HepG2 (cell line): ENCODE results near the gene TPPP3. TPM values are rescaled to one million over a fixed set of nuclear protein-coding genes. Genes with fewer than 3 reads are reported as not detected.

Experiments used
- AKAP8 ChIP-seq: sonication (generic); formaldehyde crosslinking; IDR thresholded peaks from 2 replicates; pipeline ENCODE4 v1.5.1; 2020; ENCODE audit warnings: mild to moderate bottlenecking, missing genetic modification reagents
- GATAD2A ChIP-seq: IDR thresholded peaks from 2 replicates; pipeline ENCODE4 v1.6.1; 2016
- HCFC1 ChIP-seq: fragments of 150-350 bp; IDR thresholded peaks from 2 replicates; pipeline ENCODE4 v1.6.1; 2014; ENCODE audit warnings: low read depth, low read length
- ISL2 ChIP-seq: sonication (generic); formaldehyde crosslinking; IDR thresholded peaks from 2 replicates; pipeline ENCODE4 v1.5.0; 2020; ENCODE audit warnings: missing genetic modification reagents
- SALL1 ChIP-seq: sonication (generic); formaldehyde crosslinking; IDR thresholded peaks from 2 replicates; pipeline ENCODE4 v1.8.0; 2022; ENCODE audit warnings: mild to moderate bottlenecking, missing genetic modification reagents
- SOX5 ChIP-seq: IDR thresholded peaks from 2 replicates; pipeline ENCODE4 v1.6.1; 2016; ENCODE audit warnings: borderline replicate concordance
- TEAD3 ChIP-seq: optimal IDR thresholded peaks from 2 replicates; pipeline ENCODE3; 2016; ENCODE audit warnings: borderline replicate concordance
- ZKSCAN8 ChIP-seq: IDR thresholded peaks from 2 replicates; pipeline ENCODE4 v1.6.1; 2016; ENCODE audit warnings: borderline replicate concordance, missing genetic modification reagents, missing compliant biosample characterization
- polyA plus RNA-seq, 8 experiments: library from polyadenylated mRNA; depleted of rRNA in 3 of 8; stranded (reverse) in 7 of 8; unstranded in 1 of 8; fragments of >200 nt; fragmentation: Illumina TruSeq in 4 of 8; extraction: Trizol in 4 of 8; gene quantifications; 2 replicates each; pipeline versions ENCODE4 v1.2.1 to v1.2.3, GENCODE V29; 2011 to 2016; ENCODE audit warnings: low read depth in 4 of 8, missing spikeins in 1 of 8, mixed read lengths in 1 of 8; ENCODE audit not compliant: insufficient read depth in 1 of 8
- total RNA-seq, 5 experiments: library from RNA; depleted of rRNA; stranded (reverse); fragments of >200 nt; fragmentation: Illumina TruSeq; extraction: Trizol; gene quantifications; 2 replicates each; pipeline ENCODE4 v1.2.3, GENCODE V29; 2016; ENCODE audit warnings: low read depth in 1 of 5
- TF ChIP-seq, protein P1 (sequence below): sonication (generic); formaldehyde crosslinking; IDR thresholded peaks from one replicate; pipeline ENCODE4 v1.5.1; 2020; ENCODE audit warnings: mild to moderate bottlenecking, missing genetic modification reagents; ENCODE audit errors: not compliant biosample characterization
- TF ChIP-seq, protein P2 (sequence below): IDR thresholded peaks from 2 replicates; pipeline ENCODE4 v1.4.0; 2020; ENCODE audit warnings: mild to moderate bottlenecking, missing genetic modification reagents
- TF ChIP-seq, protein P3 (sequence below): sonication (generic); formaldehyde crosslinking; IDR thresholded peaks from 2 replicates; pipeline ENCODE4 v1.4.0; 2020; ENCODE audit warnings: missing genetic modification reagents, borderline replicate concordance
- TF ChIP-seq, protein P4 (sequence below): sonication (generic); formaldehyde crosslinking; conservative IDR thresholded peaks from 2 replicates; pipeline ENCODE4 v1.4.0; 2020; ENCODE audit warnings: mild to moderate bottlenecking, missing genetic modification reagents, moderate library complexity

TPPP3 gene
- total and polyA plus RNA-seq, 2 of the 13 experiments (the other 11 are each of a cell fraction or from before 2014, with no cell fraction given), result 0.16 to 0.44 TPM

DNA sequence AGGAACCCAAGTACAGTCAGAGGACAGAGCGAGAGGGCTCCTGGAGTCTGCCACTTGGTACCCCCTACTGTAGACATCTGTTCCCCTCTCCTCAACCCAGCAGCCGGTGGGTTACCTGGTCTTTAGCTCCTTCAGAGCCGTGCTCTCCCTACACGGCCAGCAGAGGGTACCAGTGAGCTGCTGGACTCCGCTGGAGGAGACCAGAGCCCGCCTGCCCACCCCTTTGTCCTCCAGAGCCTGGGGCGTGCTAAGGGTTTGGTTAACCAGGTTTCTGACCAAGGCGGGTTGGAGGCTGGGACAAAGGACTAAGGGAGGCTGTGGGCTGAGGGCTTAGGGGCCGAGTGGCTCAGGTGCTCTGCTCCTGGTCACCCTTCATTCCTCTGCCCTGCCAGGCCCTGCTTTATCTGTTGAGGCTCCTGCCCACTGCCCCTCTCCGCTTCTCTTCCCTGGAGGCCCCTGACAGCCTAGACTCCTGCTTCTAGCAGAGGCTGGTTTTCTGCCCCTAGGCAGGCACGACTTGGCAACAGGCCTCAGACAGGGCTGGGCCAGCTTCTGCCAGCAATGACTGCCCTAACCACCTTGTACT, 34.9 kb upstream of the TPPP3 start (continued):
- TF ChIP-seq, protein P1, sequence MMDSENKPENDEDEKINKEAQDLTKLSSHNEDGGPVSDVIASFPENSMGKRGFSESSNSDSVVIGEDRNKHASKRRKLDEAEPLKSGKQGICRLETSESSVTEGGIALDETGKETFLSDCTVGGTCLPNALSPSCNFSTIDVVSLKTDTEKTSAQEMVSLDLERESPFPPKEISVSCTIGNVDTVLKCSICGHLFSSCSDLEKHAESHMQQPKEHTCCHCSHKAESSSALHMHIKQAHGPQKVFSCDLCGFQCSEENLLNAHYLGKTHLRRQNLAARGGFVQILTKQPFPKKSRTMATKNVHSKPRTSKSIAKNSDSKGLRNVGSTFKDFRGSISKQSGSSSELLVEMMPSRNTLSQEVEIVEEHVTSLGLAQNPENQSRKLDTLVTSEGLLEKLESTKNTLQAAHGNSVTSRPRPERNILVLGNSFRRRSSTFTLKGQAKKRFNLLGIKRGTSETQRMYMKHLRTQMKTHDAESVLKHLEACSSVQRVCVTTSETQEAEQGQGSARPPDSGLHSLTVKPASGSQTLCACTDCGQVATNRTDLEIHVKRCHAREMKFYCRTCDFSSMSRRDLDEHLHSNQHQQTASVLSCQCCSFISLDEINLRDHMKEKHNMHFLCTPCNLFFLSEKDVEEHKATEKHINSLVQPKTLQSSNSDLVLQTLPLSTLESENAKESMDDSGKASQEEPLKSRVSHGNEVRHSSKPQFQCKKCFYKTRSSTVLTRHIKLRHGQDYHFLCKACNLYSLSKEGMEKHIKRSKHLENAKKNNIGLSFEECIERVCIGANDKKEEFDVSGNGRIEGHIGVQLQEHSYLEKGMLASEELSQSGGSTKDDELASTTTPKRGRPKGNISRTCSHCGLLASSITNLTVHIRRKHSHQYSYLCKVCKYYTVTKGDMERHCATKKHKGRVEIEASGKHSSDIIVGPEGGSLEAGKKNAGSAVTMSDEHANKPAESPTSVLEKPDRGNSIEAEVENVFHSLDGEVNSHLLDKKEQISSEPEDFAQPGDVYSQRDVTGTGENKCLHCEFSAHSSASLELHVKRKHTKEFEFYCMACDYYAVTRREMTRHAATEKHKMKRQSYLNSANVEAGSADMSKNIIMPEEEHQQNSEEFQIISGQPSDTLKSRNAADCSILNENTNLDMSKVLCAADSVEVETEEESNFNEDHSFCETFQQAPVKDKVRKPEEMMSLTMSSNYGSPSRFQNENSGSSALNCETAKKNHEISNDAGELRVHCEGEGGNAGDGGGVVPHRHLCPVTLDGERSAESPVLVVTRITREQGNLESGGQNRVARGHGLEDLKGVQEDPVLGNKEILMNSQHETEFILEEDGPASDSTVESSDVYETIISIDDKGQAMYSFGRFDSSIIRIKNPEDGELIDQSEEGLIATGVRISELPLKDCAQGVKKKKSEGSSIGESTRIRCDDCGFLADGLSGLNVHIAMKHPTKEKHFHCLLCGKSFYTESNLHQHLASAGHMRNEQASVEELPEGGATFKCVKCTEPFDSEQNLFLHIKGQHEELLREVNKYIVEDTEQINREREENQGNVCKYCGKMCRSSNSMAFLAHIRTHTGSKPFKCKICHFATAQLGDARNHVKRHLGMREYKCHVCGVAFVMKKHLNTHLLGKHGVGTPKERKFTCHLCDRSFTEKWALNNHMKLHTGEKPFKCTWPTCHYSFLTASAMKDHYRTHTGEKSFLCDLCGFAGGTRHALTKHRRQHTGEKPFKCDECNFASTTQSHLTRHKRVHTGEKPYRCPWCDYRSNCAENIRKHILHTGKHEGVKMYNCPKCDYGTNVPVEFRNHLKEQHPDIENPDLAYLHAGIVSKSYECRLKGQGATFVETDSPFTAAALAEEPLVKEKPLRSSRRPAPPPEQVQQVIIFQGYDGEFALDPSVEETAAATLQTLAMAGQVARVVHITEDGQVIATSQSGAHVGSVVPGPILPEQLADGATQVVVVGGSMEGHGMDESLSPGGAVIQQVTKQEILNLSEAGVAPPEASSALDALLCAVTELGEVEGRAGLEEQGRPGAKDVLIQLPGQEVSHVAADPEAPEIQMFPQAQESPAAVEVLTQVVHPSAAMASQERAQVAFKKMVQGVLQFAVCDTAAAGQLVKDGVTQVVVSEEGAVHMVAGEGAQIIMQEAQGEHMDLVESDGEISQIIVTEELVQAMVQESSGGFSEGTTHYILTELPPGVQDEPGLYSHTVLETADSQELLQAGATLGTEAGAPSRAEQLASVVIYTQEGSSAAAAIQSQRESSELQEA (CRISPR knock-in tag), result peak; percentile 53
- peak; percentile 30; the same call in 1 of the 2 replicates for TF ChIP-seq SOX5
- TF ChIP-seq, protein P2, sequence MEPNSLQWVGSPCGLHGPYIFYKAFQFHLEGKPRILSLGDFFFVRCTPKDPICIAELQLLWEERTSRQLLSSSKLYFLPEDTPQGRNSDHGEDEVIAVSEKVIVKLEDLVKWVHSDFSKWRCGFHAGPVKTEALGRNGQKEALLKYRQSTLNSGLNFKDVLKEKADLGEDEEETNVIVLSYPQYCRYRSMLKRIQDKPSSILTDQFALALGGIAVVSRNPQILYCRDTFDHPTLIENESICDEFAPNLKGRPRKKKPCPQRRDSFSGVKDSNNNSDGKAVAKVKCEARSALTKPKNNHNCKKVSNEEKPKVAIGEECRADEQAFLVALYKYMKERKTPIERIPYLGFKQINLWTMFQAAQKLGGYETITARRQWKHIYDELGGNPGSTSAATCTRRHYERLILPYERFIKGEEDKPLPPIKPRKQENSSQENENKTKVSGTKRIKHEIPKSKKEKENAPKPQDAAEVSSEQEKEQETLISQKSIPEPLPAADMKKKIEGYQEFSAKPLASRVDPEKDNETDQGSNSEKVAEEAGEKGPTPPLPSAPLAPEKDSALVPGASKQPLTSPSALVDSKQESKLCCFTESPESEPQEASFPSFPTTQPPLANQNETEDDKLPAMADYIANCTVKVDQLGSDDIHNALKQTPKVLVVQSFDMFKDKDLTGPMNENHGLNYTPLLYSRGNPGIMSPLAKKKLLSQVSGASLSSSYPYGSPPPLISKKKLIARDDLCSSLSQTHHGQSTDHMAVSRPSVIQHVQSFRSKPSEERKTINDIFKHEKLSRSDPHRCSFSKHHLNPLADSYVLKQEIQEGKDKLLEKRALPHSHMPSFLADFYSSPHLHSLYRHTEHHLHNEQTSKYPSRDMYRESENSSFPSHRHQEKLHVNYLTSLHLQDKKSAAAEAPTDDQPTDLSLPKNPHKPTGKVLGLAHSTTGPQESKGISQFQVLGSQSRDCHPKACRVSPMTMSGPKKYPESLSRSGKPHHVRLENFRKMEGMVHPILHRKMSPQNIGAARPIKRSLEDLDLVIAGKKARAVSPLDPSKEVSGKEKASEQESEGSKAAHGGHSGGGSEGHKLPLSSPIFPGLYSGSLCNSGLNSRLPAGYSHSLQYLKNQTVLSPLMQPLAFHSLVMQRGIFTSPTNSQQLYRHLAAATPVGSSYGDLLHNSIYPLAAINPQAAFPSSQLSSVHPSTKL (CRISPR knock-in tag), result 0 out of 2 replicates have a peak, but pooled peaks have one; percentile 46
- TF ChIP-seq GATAD2A (CRISPR knock-in tag), result peak; percentile 57; the same call in 1 of the 2 replicates
- TF ChIP-seq ISL2 (CRISPR knock-in tag), result no peak
- TF ChIP-seq, protein P3, sequence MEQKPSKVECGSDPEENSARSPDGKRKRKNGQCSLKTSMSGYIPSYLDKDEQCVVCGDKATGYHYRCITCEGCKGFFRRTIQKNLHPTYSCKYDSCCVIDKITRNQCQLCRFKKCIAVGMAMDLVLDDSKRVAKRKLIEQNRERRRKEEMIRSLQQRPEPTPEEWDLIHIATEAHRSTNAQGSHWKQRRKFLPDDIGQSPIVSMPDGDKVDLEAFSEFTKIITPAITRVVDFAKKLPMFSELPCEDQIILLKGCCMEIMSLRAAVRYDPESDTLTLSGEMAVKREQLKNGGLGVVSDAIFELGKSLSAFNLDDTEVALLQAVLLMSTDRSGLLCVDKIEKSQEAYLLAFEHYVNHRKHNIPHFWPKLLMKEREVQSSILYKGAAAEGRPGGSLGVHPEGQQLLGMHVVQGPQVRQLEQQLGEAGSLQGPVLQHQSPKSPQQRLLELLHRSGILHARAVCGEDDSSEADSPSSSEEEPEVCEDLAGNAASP, result peak; percentile 76
- TF ChIP-seq HCFC1, result no peak
- peak; percentile 81; the same call in 1 of the 2 replicates for TF ChIP-seq SALL1 (CRISPR knock-in tag)
- TF ChIP-seq, protein P4, sequence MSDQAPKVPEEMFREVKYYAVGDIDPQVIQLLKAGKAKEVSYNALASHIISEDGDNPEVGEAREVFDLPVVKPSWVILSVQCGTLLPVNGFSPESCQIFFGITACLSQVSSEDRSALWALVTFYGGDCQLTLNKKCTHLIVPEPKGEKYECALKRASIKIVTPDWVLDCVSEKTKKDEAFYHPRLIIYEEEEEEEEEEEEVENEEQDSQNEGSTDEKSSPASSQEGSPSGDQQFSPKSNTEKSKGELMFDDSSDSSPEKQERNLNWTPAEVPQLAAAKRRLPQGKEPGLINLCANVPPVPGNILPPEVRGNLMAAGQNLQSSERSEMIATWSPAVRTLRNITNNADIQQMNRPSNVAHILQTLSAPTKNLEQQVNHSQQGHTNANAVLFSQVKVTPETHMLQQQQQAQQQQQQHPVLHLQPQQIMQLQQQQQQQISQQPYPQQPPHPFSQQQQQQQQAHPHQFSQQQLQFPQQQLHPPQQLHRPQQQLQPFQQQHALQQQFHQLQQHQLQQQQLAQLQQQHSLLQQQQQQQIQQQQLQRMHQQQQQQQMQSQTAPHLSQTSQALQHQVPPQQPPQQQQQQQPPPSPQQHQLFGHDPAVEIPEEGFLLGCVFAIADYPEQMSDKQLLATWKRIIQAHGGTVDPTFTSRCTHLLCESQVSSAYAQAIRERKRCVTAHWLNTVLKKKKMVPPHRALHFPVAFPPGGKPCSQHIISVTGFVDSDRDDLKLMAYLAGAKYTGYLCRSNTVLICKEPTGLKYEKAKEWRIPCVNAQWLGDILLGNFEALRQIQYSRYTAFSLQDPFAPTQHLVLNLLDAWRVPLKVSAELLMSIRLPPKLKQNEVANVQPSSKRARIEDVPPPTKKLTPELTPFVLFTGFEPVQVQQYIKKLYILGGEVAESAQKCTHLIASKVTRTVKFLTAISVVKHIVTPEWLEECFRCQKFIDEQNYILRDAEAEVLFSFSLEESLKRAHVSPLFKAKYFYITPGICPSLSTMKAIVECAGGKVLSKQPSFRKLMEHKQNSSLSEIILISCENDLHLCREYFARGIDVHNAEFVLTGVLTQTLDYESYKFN, result no peak
- TF ChIP-seq TEAD3 (CRISPR knock-in tag), result peak; percentile 45
- peak; percentile 68 for TF ChIP-seq ZKSCAN8 (CRISPR knock-in tag)
- TF ChIP-seq AKAP8, result peak; percentile 74; the same call in 1 of the 2 replicates
